IMR-90 (cell line): ENCODE measurements around the gene PRAC2. TPM values are rescaled to one million over a fixed set of nuclear protein-coding genes. Genes with fewer than 3 reads are reported as not detected.

Experiments used
- ATAC-seq: fragments of 200-7000 bp; cut with Tn5 transposase; 2 replicates; pipeline ENCODE4 v1.9.1; 2020; ENCODE audit warnings: low read depth, mild to moderate bottlenecking, moderate library complexity
- BruUV-seq: library from RNA; stranded (reverse); fragments of 400-500 nt; replicated peaks from 2 replicates; lab custom pipeline; 2021; lab: Mats Ljungman, UMichigan
- CTCF ChIA-PET: fragments of 300-600 bp; formaldehyde crosslinking; extraction: SDS; loops from one replicate; lab custom pipeline; 2021; ENCODE audit warnings: antibody characterized with exemption; lab: Yijun Ruan, JAX
- POLR2A ChIA-PET: fragments of 300-600 bp; sonication (Branson Sonifier 250); formaldehyde crosslinking; loops from one replicate; lab custom pipeline; 2022; ENCODE audit warnings: antibody characterized with exemption; ENCODE audit not compliant: unreplicated experiment; lab: Charles Lee
- DNase-seq: peaks from one replicate; pipeline ENCODE4 v3.0.0; 2013
- H2AFZ ChIP-seq: replicated peaks from 2 replicates; pipeline ENCODE3; 2013; ENCODE audit warnings: low read length, mild to moderate bottlenecking; ENCODE audit not compliant: poor library complexity
- H2AK5ac ChIP-seq: 2 replicates; pipeline ENCODE4 v1.6.1; 2013; ENCODE audit warnings: low read depth, low read length, inconsistent platforms
- H2AK9ac ChIP-seq: replicated peaks from 2 replicates; pipeline ENCODE3; 2013; ENCODE audit warnings: mild to moderate bottlenecking, low read depth, low read length, moderate library complexity; ENCODE audit not compliant: poor library complexity
- H2BK120ac ChIP-seq: 2 replicates; pipeline ENCODE4 v1.6.1; 2013; ENCODE audit warnings: low read depth, low read length, inconsistent platforms
- H2BK15ac ChIP-seq: 3 replicates; pipeline ENCODE4 v1.6.1; 2013; ENCODE audit warnings: low read depth, low read length, inconsistent platforms
- H2BK20ac ChIP-seq: 2 replicates; pipeline ENCODE4 v1.6.1; 2013; ENCODE audit warnings: low read depth, mild to moderate bottlenecking, inconsistent platforms, low read length, moderate library complexity
- H2BK5ac ChIP-seq: 2 replicates; pipeline ENCODE4 v1.6.1; 2013; ENCODE audit warnings: mild to moderate bottlenecking, low read depth, low read length, inconsistent platforms; ENCODE audit not compliant: poor library complexity, severe bottlenecking
- H3K14ac ChIP-seq: replicated peaks from 2 replicates; pipeline ENCODE4 v1.6.1; 2013; ENCODE audit warnings: low read depth, low read length, inconsistent platforms
- H3K18ac ChIP-seq: 2 replicates; pipeline ENCODE4 v1.6.1; 2013; ENCODE audit warnings: low read depth, low read length, control low read depth
- H3K23ac ChIP-seq: 2 replicates; pipeline ENCODE4 v1.6.1; 2013; ENCODE audit warnings: low read depth, low read length, inconsistent platforms
- H3K27ac ChIP-seq: 2 replicates; pipeline ENCODE4 v1.5.1; 2013; ENCODE audit warnings: mild to moderate bottlenecking, control low read depth, low read length; ENCODE audit not compliant: insufficient read depth
- H3K27me3 ChIP-seq: 2 replicates; pipeline ENCODE4 v1.6.1; 2013; ENCODE audit warnings: low read length; ENCODE audit not compliant: control insufficient read depth, insufficient read depth
- H3K36me3 ChIP-seq: 2 replicates; pipeline ENCODE4 v1.6.1; 2013; ENCODE audit warnings: low read length, mixed read lengths; ENCODE audit not compliant: control insufficient read depth, insufficient read depth
- H3K4ac ChIP-seq: 2 replicates; pipeline ENCODE4 v1.6.1; 2013; ENCODE audit warnings: low read depth, low read length, inconsistent platforms
- H3K4me1 ChIP-seq: 2 replicates; pipeline ENCODE4 v1.6.1; 2013; ENCODE audit warnings: low read length, mixed read lengths; ENCODE audit not compliant: control insufficient read depth, insufficient read depth
- H3K4me2 ChIP-seq: 2 replicates; pipeline ENCODE4 v1.6.1; 2013; ENCODE audit warnings: low read depth, mild to moderate bottlenecking, control low read depth, low read length, moderate library complexity
- H3K4me3 ChIP-seq: 2 replicates; pipeline ENCODE4 v1.5.1; 2013; ENCODE audit warnings: low read depth, mild to moderate bottlenecking, control low read depth, low read length, moderate library complexity; ENCODE audit not compliant: insufficient read depth
- H3K56ac ChIP-seq: 2 replicates; pipeline ENCODE4 v1.6.1; 2013; ENCODE audit warnings: low read length, inconsistent platforms; ENCODE audit not compliant: insufficient read depth; ENCODE audit errors: extremely low read depth
- H3K79me1 ChIP-seq, 2 experiments: 2 replicates each; pipeline ENCODE4 v1.6.1; 2013; ENCODE audit warnings: low read length in 2 of 2, inconsistent platforms in 1 of 2, low read depth in 1 of 2
- H3K9ac ChIP-seq: 2 replicates; pipeline ENCODE4 v1.6.1; 2013; ENCODE audit warnings: low read depth, low read length, control low read depth
- H3K9me1 ChIP-seq: 2 replicates; pipeline ENCODE4 v1.6.1; 2013; ENCODE audit warnings: low read length, inconsistent platforms; ENCODE audit not compliant: insufficient read depth
- H3K9me3 ChIP-seq: 2 replicates; pipeline ENCODE4 v1.6.1; 2013; ENCODE audit warnings: low read length; ENCODE audit not compliant: control insufficient read depth, insufficient read depth
- H4K20me1 ChIP-seq: 2 replicates; pipeline ENCODE4 v1.6.1; 2013; ENCODE audit warnings: low read length, inconsistent platforms; ENCODE audit not compliant: insufficient read depth
- H4K5ac ChIP-seq: 2 replicates; pipeline ENCODE4 v1.6.1; 2013; ENCODE audit warnings: mild to moderate bottlenecking, low read depth, low read length, control low read depth
- H4K8ac ChIP-seq, 2 experiments: 2 replicates each; pipeline ENCODE4 v1.6.1; 2013; ENCODE audit warnings: low read depth in 2 of 2, low read length in 2 of 2, control low read depth in 1 of 2, inconsistent platforms in 1 of 2
- H4K91ac ChIP-seq: 2 replicates; pipeline ENCODE4 v1.6.1; 2013; ENCODE audit warnings: low read depth, low read length, inconsistent platforms; ENCODE audit not compliant: insufficient read depth
- BHLHE40 ChIP-seq: fragments of 150-350 bp; IDR thresholded peaks from 2 replicates; pipeline ENCODE4 v1.6.1; 2016; ENCODE audit warnings: mild to moderate bottlenecking, low read depth, low read length
- CEBPB ChIP-seq: IDR thresholded peaks from 2 replicates; pipeline ENCODE4 v1.6.1; 2012; ENCODE audit warnings: low read depth, low read length, improper control_type of control experiment
- CHD1 ChIP-seq: IDR thresholded peaks from 2 replicates; pipeline ENCODE4 v1.6.1; 2012; ENCODE audit warnings: low read depth, low read length, improper control_type of control experiment
- FOS ChIP-seq: fragments of 150-350 bp; IDR thresholded peaks from 2 replicates; pipeline ENCODE4 v1.6.1; 2016; ENCODE audit warnings: low read depth, low read length
- MAFK ChIP-seq: IDR thresholded peaks from 2 replicates; pipeline ENCODE4 v1.6.1; 2012; ENCODE audit warnings: low read depth, low read length, improper control_type of control experiment
- MAZ ChIP-seq: IDR thresholded peaks from 2 replicates; pipeline ENCODE4 v1.6.1; 2012; ENCODE audit warnings: low read depth, mild to moderate bottlenecking, low read length, improper control_type of control experiment, moderate library complexity, borderline replicate concordance
- MXI1 ChIP-seq: IDR thresholded peaks from 2 replicates; pipeline ENCODE4 v1.6.1; 2012; ENCODE audit warnings: low read depth, mild to moderate bottlenecking, low read length, moderate library complexity, borderline replicate concordance
- NFE2L2 ChIP-seq: fragments of 150-350 bp; IDR thresholded peaks from 2 replicates; pipeline ENCODE4 v1.6.1; 2016; ENCODE audit warnings: low read depth, mild to moderate bottlenecking, low read length
- POLR2A ChIP-seq: IDR thresholded peaks from 2 replicates; pipeline ENCODE4 v1.6.1; 2012; ENCODE audit warnings: mild to moderate bottlenecking, low read depth, low read length
- RAD21 ChIP-seq: IDR thresholded peaks from 2 replicates; pipeline ENCODE4 v1.6.1; 2012; ENCODE audit warnings: low read length, improper control_type of control experiment
- RFX5 ChIP-seq: IDR thresholded peaks from 2 replicates; pipeline ENCODE4 v1.8.0; 2012; ENCODE audit warnings: low read depth, mild to moderate bottlenecking, low read length, moderate library complexity
- SMC3 ChIP-seq: fragments of 150-350 bp; IDR thresholded peaks from 2 replicates; pipeline ENCODE4 v1.6.1; 2016; ENCODE audit warnings: low read depth, mild to moderate bottlenecking, antibody characterized with exemption, low read length, moderate library complexity
- WGBS, 2 experiments: methylation state at CpG; one replicate each; pipeline versions ENCODE4 v1.1.5 to v1.1.7; 2013; ENCODE audit warnings: missing lambda C conversion rate in 2 of 2; ENCODE audit not compliant: insufficient read length in 1 of 2; ENCODE audit errors: extremely low coverage in 2 of 2; 5-methylcytosine and 5-hydroxymethylcytosine counted together
- dilution Hi-C: fragments of 300-500 bp; cut with HindIII; formaldehyde crosslinking; loops from one replicate; pipeline ENCODE4 v1.14.3; 2018; ENCODE audit warnings: low sequenced_read_pairs; ENCODE audit not compliant: unreplicated experiment
- in situ Hi-C: fragments of 300-500 bp; cut with MboI; formaldehyde crosslinking; loops from 3 replicates; pipeline ENCODE4 v1.14.3; 2019; ENCODE audit warnings: low sequenced_read_pairs, inconsistent platforms, mixed read lengths
- intact Hi-C: fragments of 100-400 bp; cut with micrococcal nuclease; formaldehyde crosslinking; loops from 2 replicates; pipeline ENCODE4 v1.10.0; 2022
- polyA plus RNA-seq, 3 experiments: library from polyadenylated mRNA; depleted of rRNA; stranded (reverse); fragments of >200 nt; gene quantifications; 2 replicates each; pipeline ENCODE4 v1.2.3, GENCODE V29; 2012; ENCODE audit warnings: low replicate concordance in 1 of 3
- total RNA-seq: library from RNA; depleted of rRNA; stranded (reverse); fragments of >200 nt; gene quantifications from 2 replicates; pipeline ENCODE4 v1.2.3, GENCODE V29; 2012
- TF ChIP-seq, protein P1 (sequence below): fragments of 150-350 bp; IDR thresholded peaks from 2 replicates; pipeline ENCODE4 v1.6.1; 2016; ENCODE audit warnings: low read depth, mild to moderate bottlenecking, low read length, moderate library complexity, borderline replicate concordance
- TF ChIP-seq, protein P2 (sequence below): conservative IDR thresholded peaks from 2 replicates; pipeline ENCODE4 v1.5.1; 2012; ENCODE audit warnings: mild to moderate bottlenecking, low read depth, low read length, improper control_type of control experiment
- TF ChIP-seq, protein P3 (sequence below): fragments of 150-350 bp; IDR thresholded peaks from 2 replicates; pipeline ENCODE4 v1.6.1; 2017; ENCODE audit warnings: mild to moderate bottlenecking, antibody characterized with exemption, low read length, low read depth

The PRAC2 gene
- total and polyA plus RNA-seq, 2 of the 4 experiments (the other 2 are of a cell fraction) = not detected

GRCh38 chr17:48727415-48728175 is 4.6 kb downstream of the PRAC2 start:
- in situ Hi-C loops = loop anchor here (5.0 to 10.0 kb wide), 3 partner anchors 75 to 307 kb away; no protein-coding TSS in a partner anchor
- Histone ChIP-seq H3K4me2 (no peak overlapping the region), H2BK5ac (no peak overlapping the region), H3K9ac (no peak overlapping the region), H3K4me3 (no peak overlapping the region), H3K18ac (no peak overlapping the region), H2AK9ac (no peak overlapping the region), H3K9me1 (no peaks in the 10 kb centered on the region), H2AFZ (no peak overlapping the region), H3K79me1 (no peaks in the 10 kb centered on the region), H4K5ac (no peak overlapping the region), H3K56ac (no peak overlapping the region), H2AK5ac (no peak overlapping the region), H2BK120ac (no peak overlapping the region), H3K27ac (no peak overlapping the region), H3K36me3 (no peaks in the 10 kb centered on the region), H3K14ac (no peak overlapping the region), H2BK15ac (no peak overlapping the region), H3K27me3 (peaks cover 92% of the 10 kb centered on the region), H2BK20ac (no peak overlapping the region), H3K9me3 (peaks cover 8% of the 10 kb centered on the region; the same call in 1 of the 2 replicates), H4K8ac (no peak overlapping the region), H3K4ac (no peak overlapping the region), H4K91ac (no peak overlapping the region), H4K20me1 (0 out of 2 replicates have a peak, but pooled peaks cover 15% of the 10 kb centered on the region), H3K4me1 (no peaks in the 10 kb centered on the region), H3K23ac (no peak overlapping the region)
- no TSS peak for BruUV-seq
- POLR2A ChIA-PET = no interaction called here
- 20% methylated on average over 1 of the region's 9 CpGs; no CpG with 5 or more reads in 1 of the 2 experiments for WGBS, 2 experiments
- dilution Hi-C loops = no loop called here
- DNase-seq (no peak), ATAC-seq (no peak)
- intact Hi-C loops = loop anchor here (10.0 kb wide), 1 partner anchor 307 kb away; no protein-coding TSS in a partner anchor
- CTCF ChIA-PET = interaction anchor here (1.1 kb wide), 1 partner anchor 63 kb away, joined by 4 read pairs; no protein-coding TSS in a partner anchor
- TF ChIP-seq POLR2A = no peak
- TF ChIP-seq, protein P1, sequence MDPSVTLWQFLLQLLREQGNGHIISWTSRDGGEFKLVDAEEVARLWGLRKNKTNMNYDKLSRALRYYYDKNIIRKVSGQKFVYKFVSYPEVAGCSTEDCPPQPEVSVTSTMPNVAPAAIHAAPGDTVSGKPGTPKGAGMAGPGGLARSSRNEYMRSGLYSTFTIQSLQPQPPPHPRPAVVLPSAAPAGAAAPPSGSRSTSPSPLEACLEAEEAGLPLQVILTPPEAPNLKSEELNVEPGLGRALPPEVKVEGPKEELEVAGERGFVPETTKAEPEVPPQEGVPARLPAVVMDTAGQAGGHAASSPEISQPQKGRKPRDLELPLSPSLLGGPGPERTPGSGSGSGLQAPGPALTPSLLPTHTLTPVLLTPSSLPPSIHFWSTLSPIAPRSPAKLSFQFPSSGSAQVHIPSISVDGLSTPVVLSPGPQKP = no peak
- TF ChIP-seq CEBPB = no peak
- TF ChIP-seq SMC3 = no peak
- no peak for TF ChIP-seq RAD21
- no peak for TF ChIP-seq MAFK
- no peak for TF ChIP-seq BHLHE40
- TF ChIP-seq, protein P2, sequence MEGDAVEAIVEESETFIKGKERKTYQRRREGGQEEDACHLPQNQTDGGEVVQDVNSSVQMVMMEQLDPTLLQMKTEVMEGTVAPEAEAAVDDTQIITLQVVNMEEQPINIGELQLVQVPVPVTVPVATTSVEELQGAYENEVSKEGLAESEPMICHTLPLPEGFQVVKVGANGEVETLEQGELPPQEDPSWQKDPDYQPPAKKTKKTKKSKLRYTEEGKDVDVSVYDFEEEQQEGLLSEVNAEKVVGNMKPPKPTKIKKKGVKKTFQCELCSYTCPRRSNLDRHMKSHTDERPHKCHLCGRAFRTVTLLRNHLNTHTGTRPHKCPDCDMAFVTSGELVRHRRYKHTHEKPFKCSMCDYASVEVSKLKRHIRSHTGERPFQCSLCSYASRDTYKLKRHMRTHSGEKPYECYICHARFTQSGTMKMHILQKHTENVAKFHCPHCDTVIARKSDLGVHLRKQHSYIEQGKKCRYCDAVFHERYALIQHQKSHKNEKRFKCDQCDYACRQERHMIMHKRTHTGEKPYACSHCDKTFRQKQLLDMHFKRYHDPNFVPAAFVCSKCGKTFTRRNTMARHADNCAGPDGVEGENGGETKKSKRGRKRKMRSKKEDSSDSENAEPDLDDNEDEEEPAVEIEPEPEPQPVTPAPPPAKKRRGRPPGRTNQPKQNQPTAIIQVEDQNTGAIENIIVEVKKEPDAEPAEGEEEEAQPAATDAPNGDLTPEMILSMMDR = no peak
- no peak for TF ChIP-seq NFE2L2
- no peak for TF ChIP-seq MXI1
- TF ChIP-seq RFX5 = no peak
- TF ChIP-seq CHD1 = no peak
- no peak for TF ChIP-seq FOS
- TF ChIP-seq MAZ = no peak
- TF ChIP-seq, protein P3, sequence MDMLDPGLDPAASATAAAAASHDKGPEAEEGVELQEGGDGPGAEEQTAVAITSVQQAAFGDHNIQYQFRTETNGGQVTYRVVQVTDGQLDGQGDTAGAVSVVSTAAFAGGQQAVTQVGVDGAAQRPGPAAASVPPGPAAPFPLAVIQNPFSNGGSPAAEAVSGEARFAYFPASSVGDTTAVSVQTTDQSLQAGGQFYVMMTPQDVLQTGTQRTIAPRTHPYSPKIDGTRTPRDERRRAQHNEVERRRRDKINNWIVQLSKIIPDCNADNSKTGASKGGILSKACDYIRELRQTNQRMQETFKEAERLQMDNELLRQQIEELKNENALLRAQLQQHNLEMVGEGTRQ = no peak
